Middle frontal gyrus (tissue), 1 donor: Measurements from ENCODE around the gene SRGAP2C.
"Not testable (repeated sequence)": the region's sequence is repeated elsewhere in the genome, so short reads cannot be mapped to it uniquely, and the experiment has no call there.

Experiments
- DNase-seq: peaks from one replicate; pipeline ENCODE4 v3.0.0-alpha.2; 2015; ENCODE audit warnings: low spot score; ENCODE audit errors: extremely low spot score

The SRGAP2C gene

DNA sequence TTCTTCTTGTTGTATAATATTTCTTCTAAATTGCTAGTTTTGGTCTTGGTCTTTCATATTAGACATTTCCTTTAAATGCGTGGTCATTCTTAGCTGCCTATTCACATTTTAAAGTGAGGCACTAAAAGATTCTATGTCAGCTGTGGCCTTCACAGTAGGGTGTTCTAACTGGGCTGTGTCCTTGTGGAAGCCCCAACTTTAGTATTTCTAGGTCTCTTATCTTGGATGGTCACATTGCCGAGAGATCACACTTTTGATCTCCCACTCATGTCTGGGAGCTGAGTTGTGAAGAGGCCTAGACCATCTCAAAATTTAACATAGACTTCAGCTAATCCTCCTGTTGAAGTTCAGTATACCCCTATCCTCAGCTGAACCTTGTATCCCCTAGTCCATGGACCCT is 185.2 kb downstream of the SRGAP2C start:
- DNase-seq: not testable (repeated sequence)

DNA sequence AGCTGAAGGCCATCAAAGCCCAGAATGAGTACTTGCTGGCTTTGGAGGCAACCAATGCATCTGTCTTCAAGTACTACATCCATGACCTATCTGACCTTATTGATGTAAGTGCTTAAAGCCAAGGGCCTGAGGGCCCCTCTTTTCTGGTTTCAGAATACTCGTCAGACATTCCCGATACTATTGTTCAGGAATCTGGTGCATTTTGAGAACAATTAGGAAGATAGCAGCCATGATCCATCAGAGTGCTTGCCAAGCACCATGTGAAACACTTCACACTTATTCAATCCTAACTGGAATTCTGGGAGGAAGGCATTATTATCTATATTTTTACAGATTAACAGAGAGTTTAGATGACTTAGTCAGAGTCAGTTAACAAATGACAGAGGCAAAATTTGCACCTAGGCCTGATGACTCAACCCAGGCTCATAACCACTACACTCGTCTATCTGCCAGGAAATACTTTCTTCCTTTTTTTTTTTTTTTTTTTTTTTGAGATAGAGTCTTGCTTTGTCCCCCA is 190.1 kb downstream of the SRGAP2C start:
- DNase-seq: not testable (repeated sequence)

DNA sequence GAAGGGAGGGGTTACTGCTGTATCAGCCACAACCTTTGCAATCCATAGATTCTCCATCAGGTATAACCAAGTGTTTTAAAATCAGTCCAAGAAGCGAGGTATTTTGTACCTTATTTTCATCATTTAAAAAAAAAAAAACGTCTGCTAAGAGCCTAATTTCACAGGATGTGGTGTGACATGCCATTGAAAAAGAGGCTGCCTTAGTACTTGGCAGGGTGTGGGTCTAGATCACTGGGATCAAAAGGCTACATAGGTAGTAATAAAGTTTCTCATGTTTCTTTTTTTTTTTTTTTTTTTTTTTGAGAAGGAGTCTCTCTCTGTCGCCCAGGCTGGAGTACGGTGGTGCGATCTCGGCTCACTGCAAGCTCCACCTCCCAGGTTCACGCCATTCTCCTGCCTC is 192.2 kb downstream of the SRGAP2C start:
- DNase-seq: not testable (repeated sequence)

DNA sequence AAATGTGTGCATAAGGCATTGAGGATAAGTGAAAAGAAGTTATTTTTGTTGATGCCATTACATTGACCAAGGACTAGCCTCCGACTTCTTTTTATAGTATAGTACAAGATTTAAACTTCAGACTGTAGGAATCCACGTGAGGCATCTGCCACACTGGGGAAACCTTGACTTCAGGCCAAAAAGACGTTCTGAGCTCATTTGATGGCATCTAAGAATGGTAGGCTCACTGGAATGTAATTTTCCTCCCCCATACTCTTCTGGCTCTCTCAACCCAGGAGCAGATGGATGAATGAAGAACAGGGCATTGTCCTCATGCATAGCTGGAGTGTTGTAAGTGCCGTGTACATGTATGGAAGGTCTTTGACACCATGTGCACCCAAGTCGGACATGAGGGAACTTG is 194.0 kb downstream of the SRGAP2C start:
- not testable (repeated sequence) for DNase-seq

DNA sequence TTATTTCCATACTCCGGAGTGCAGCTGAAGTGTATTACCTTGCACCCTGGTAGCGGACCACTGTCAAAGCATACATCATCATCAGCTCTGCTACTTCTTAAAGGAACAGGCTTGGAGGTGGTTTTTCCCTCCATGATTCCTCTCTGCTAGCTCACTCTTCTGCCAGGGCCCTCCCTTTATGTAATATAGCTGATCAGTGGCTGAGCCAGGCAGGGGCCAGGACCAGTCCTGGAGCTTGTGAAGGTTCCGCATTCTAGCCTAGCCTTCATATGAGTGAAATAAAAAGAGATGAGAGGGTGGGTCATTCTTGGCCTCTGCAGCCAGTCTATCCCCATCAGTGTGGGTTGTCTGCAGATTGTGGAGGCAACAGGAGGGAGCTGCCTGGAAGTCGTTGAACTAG is 200.0 kb downstream of the SRGAP2C start:
- DNase-seq: not testable (repeated sequence)

DNA sequence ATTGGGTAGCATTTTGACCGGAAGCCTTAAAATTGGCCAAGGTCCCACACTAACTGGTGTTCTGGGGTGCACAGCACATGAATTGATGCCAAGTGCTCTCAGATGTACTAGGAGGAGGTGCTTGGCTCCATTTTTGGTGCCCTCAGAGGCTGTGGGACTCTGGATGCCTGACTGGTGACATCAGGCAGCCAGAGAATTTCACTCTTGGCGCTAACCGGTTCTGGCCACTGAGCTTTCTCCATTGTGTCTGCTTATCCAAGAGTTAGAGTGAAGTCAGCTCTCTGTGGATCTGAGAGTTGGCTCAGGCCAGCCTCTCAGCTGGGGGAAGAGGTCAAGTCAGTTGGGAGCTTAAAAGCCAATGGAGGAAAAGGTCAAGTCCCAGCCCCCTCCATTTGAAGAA is 200.4 kb downstream of the SRGAP2C start:
- DNase-seq: not testable (repeated sequence)

DNA sequence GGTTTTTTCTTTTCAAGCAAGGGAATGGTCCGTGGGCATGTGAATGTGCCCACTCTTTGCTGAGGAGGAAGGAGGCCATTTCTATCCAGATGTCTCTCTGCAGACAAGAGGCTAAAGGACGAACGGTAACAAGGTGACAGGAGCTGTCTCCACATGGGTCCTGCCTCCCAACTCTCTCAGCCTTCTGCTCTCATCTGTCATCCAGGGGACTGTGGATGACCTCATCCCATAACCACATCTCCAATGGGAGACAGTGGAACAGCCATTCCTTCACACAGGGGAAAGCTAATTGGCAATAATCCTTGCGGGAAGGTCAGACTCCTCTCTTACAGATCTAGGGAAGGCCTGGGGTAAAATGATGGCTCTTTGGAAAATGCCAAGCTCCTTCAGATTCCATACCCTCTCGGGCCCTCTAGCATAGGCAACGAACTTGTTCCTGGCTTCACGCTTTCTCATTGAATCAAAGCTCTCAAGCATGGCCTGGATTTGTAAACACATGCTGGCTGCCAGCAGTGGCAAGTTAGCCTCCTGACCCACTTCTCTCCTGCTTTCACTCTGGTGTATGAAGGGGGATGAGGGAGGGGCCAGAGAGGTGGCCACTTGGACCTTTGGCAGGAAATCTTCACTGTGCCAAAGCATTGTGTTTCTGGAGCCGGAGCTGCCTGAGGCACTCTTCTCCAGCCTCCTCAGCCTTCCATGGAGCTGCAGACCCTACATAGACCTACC is 201.0 kb downstream of the SRGAP2C start:
- not testable (repeated sequence) for DNase-seq

DNA sequence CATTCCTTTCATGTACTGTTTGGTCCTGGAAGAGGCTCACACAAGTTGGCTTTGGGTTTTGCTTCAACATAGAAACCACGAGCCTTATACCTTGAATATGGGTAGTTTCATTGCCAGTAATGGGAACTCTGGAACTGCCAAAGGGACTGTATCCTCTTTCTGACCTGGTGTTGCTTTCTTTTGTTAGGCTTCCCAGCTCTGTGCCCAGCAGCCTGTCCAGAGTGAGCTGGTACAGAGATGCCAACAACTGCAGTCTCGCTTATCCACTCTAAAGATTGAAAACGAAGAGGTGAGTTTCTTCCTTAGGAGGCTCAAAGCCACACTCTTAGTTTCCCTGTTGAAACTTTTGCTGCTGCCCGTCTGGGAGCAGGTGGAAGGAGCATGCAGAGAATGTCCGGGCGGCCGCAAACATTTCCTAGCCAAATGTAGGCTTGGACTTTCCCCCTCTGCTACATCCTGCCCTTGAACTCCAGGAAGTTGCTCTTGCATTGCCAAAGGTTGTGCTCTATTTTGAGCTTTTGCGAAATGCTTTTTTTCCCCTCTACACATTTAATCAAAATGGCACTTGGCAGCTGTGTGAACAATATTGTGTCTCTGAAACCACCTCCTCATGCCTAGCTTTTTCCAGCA is 201.7 kb downstream of the SRGAP2C start:
- not testable (repeated sequence) for DNase-seq

DNA sequence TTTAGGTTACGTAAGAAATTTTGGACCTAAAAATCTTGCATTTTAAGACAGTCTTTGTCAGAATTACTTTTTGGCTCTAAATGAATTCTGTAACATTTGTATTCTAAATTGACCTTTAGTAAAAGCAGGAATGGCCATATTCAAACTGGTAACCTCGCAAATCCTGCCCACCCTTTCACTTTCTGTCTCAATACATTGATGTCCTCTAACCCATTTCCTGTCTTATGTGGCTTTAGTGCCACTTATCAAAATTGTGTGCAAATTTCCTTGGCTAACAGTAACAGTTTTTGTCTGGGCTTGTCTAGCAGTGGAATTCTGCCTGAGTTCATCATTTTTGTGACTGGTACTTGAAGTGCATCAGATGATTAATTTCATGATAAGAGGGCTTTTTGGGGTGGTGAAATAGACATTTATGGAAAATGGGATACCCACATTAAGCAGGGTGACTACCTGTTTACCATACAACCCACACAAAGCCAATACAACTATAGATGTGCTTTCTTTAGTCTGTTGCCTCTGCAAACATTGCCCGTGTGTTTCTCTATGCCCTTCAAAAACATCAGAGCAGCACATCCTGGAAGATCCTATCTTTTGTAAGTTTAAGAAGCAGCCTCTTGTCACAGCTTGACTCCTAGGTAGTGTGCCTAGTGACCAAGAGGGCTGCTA is 205.3 kb downstream of the SRGAP2C start:
- not testable (repeated sequence) for DNase-seq

DNA sequence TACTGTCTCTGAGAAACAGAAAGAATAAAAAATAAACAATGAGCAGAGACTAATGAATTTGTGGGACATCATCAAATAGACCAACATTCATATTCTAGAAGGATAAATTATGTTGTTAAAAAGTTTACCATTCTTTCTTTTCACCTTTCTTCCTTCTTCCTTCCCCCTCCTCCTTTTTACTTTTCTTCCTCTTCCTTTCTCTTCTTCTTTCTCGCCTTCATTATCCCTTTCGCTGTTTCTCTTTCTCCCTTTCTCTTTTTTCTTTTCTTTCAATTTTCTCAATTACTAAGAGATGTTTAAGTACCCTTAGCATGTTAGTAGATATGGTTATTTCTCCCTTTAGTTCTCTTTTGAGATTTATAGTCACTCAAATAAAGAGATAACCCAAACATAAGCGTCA is 207.4 kb downstream of the SRGAP2C start:
- not testable (repeated sequence) for DNase-seq

DNA sequence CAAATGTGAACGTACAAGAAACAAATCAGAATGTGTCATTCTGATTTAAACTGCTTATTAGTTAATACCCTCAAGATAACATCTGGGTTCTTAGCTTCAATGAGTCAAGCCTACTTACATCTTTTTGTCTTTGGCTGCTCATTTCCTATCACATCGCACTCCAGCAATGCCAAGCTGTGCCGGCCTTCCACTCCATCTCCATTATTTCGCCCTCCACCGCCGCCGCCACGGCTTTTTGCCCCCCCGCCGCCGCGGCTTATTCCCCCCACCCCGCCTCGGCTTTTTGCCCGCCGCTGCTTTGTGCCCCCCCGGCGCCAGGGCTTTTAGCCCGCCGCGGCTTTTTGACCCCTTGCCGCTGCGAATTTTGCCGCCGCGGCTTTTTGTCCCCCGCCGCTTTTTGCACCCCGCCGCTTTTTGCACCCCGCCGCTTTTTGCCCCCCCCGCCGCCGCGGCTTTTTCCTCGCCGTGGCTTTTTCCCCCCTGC is 211.0 kb downstream of the SRGAP2C start:
- not testable (repeated sequence) for DNase-seq

DNA sequence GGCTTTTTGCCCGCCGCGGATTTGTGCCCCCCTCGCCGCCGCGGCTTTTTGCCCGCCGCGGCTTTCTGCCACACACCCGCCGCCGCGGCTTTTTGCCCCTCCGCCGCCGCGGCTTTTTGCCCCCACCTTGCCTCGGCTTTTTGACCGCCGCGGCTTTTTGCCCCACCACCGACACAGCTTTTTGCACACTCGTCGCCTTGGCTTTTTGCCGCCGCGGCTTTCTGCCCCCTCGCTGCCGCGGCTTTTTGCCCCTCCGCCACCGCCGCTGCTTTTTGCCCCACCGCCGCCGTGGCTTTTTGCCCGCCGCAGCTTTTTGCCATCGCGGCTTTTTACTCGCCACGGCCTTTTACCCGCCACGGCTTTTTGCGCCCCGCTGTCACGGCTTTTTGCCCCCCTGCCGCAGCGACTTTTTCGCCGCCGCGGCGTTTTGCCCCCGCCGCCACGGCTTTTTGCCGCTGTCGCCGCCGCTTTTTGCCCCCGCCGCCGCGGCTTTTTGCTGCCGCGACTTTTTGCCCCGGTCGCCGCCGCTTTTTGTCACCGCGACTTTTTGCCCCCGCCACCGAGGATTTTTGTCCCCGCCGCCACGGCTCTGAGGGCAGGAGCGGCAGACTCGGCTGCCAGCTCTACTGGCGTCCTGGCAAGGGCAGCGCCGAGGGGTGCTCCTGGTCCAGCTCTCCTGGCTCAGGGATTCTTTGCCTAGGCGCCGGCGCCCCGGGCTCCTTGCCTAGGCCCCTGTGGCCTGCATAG is 211.7 kb downstream of the SRGAP2C start:
- DNase-seq: not testable (repeated sequence)

DNA sequence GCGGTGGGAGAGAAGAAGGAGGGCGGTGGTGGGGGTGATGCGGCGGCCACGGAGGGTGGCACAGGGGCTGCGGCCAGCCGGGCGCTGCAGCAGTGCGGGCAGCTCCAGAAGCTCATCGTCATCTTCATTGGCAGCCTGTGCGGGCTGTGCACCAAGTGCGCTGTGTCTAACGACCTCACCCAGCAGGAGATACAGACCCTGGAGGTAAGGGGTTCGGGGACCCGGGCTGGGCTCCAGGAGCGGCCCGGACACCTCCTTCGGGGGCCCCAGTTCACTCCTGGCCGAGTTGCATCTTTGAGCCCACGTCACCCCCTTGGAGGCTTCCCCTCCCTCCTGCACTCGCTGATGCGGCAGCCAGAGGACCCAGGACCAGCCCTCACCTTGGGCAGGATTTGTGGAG is 212.3 kb downstream of the SRGAP2C start:
- not testable (repeated sequence) for DNase-seq

DNA sequence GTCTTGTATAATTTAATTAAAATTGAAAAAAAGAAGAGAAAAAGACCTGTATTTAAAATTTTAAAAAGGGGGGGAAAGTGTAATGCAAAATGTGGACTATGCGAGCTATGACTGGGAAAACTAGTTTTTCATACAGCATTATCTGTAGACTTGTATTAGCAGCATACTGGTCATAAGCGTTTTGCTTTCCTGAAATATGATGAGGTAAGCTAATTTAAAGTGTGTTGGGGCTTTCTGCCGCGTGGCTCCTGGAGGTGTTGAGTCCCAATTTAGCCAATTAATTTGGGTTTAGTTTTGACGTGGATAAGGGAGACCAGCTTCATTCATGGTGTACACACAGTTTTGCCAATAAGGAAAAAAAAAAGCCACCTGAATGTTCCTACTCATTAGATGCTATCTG is 214.4 kb downstream of the SRGAP2C start:
- not testable (repeated sequence) for DNase-seq

DNA sequence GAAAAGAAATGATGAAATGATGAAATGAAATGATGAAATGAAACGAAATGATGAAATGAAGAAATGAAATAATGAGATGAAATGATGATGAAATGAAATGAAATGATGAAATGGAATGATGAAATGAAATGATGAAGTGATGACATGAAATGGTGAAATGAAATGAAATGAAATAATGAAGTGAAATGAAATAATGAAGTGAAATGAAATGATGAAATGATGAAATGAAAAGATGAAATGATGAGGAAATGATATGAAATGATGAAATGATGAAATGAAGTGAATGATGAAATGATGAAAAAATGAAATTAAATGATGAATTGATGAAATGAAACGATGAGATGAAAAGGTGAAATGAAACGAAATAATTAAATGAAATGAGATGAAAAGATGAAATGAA is 215.3 kb downstream of the SRGAP2C start:
- not testable (repeated sequence) for DNase-seq

DNA sequence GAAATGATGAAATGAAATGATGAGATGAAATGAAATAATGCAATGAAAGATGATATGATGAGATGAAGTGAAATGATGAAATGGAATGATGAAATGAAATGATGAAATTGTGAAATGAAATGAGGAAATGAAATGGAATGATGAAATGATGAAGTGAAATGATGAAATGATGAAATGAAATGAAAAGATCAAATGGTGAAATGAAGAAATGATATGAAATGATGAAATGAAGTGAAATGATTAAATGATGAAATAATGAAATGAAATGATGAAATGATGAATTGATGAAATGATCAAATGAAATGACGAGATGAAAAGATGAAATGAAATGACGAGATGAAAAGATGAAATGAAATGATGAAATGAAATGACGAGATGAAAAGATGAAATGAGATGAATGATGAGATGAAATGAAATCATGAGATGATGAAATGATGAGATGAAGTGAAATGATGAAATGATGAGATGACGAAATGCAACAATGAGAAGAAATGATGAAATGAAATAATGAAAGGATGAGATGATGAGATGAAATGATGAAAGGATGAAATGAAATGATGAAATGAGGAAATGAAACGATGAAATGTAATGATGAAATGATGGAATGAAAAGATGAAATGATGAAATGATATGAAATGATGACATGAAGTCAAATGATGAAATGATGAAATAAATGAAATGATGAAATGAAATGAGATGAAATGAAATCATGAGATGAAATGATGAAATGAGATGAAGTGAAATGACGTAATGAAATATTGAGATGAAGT is 216.0 kb downstream of the SRGAP2C start:
- not testable (repeated sequence) for DNase-seq

DNA sequence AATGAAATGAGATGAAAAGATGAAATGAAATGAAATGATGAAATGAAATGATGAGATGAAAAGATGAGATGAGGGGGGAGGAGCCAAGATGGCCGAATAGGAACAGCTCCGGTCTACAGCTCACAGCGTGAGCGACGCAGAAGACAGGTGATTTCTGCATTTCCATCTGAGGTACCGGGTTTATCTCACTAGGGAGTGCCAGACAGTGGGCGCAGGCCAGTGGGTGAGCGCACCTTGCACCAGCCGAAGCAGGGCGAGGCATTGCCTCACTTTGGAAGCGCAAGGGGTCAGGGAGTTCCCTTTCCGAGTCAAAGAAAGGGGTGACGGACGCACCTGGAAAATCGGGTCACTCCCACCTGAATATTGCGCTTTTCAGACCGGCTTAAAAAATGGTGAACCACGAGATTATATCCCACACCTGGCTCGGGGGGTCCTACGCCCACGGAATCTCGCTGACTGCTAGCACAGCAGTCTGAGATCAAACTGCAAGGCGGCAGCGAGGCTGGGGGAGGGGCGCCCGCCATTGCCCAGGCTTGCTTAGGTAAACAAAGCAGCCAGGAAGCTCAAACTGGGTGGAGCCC is 216.7 kb downstream of the SRGAP2C start:
- DNase-seq: not testable (repeated sequence)

DNA sequence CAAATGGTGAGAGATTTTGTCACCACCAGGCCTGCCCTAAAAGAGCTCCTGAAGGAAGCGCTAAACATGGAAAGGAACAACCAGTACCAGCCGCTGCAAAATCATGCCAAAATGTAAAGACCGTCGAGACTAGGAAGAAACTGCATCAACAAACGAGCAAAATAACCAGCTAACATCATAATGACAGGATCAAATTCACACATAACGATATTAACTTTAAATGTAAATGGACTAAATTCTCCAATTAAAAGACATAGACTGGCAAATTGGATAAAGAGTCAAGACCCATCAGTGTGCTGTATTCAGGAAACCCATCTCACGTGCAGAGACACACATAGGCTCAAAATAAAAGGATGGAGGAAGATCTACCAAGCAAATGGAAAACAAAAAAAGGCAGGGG is 218.5 kb downstream of the SRGAP2C start:
- not testable (repeated sequence) for DNase-seq

DNA sequence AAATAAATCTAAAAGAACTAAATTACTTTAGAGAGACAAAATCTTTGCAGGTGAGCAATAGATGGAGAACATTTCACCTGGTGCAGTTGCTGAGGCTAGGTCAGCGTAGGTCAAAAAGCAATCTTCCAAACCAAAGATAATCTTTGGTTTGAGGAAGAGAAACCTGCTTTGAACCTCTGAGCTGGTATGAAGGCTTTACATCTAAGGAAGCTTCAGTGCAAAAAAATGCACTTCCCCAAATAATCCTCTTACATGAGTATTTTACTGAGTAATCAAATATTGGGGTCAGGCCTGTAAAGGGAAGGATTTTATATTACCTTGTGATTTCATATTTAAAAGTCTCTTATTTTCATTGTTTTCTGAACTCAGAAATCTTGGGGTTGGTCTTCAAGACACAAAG is 223.6 kb downstream of the SRGAP2C start:
- no peak for DNase-seq

DNA sequence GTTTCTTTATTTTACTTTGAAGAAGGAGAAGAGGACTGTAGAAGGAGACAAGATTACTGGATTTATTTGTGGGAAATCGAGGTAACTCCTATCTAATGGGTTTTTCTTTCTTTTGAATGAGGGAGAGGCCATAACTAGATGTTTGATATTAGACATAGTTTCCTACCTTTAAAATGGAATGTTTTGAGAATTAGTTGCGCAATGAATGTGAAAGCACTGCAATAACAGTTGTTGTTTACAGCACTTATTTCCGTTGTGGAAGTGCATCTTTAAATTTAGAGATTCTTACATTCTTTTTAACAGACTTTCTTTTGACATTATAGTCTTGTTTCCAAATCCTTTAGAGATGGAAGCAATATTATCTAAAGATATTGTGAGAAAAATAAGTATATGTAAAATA is 229.0 kb downstream of the SRGAP2C start:
- DNase-seq: no peak
